ENCODE results near the gene TXNDC15.

Gene TXNDC15

GRCh38 chr5:134932508-134932907 is 58.3 kb downstream of the TXNDC15 start:
- DNase-seq = no peak

GRCh38 chr5:134934202-134934601 is 60.0 kb downstream of the TXNDC15 start:
- no peak for DNase-seq

- DNase-seq = no peak
Observed at GRCh38 chr5:134935711-134936602, 61.8 kb downstream of the TXNDC15 start.

GRCh38 chr5:134937526-134937925 is 63.4 kb downstream of the TXNDC15 start:
- DNase-seq = no peak

GRCh38 chr5:134938030-134938429 is 63.9 kb downstream of the TXNDC15 start:
- no peak for DNase-seq

- DNase-seq = no peak
Observed at GRCh38 chr5:134939500-134939899, 65.3 kb downstream of the TXNDC15 start.

- DNase-seq = no peak
Observed at GRCh38 chr5:134943547-134943946, 69.4 kb downstream of the TXNDC15 start.

GRCh38 chr5:134944630-134945029 is 70.5 kb downstream of the TXNDC15 start:
- DNase-seq = no peak

GRCh38 chr5:134945041-134945440 is 70.9 kb downstream of the TXNDC15 start:
- no peak for DNase-seq

- DNase-seq = no peak
Observed at GRCh38 chr5:134948911-134949310, 74.7 kb downstream of the TXNDC15 start.

GRCh38 chr5:134949316-134949715 is 75.1 kb downstream of the TXNDC15 start:
- DNase-seq = no peak

Data from 8988T (cell line).